A549 (cell line): ENCODE results near the gene POM121L2. TPM values are rescaled to one million over a fixed set of nuclear protein-coding genes. Genes with fewer than 3 reads are reported as not detected.

ENCODE experiments used
- ATAC-seq, 2 experiments: fragments of 200-7000 bp in 1 of 2; fragments of >200 bp in 1 of 2; cut with Nextera tagmentation in 1 of 2; cut with Tn5 transposase in 1 of 2; 3 replicates each; pipeline versions ENCODE4 v1.8.0 to v1.9.1; 2018 to 2020; ENCODE audit warnings: mild to moderate bottlenecking in 1 of 2, moderate library complexity in 1 of 2
- CTCF ChIA-PET: fragments of 300-600 bp; sonication (Branson Sonifier 250); formaldehyde crosslinking; extraction: SDS; loops from one replicate; lab custom pipeline; 2021; ENCODE audit warnings: antibody characterized with exemption, inconsistent platforms; lab: Yijun Ruan, JAX
- POLR2A ChIA-PET: fragments of 350-600 bp; formaldehyde crosslinking; extraction: SDS; loops from one replicate; lab custom pipeline; 2021; ENCODE audit warnings: antibody characterized with exemption, inconsistent platforms; lab: Yijun Ruan, JAX
- DNase-seq, 2 experiments: peaks; one replicate each; pipeline versions ENCODE4 v3.0.0 to v3.0.0-alpha.2; 2011 to 2016; ENCODE audit warnings: low read depth in 1 of 2, low spot score in 1 of 2
- FAIRE-seq: peaks from 2 replicates; lab custom pipeline; 2011; peaks lifted over from hg19 to GRCh38; lab: Jason Lieb, UNC
- H3K27ac ChIP-seq, 2 experiments: fragments of >200 bp; sonication (Bioruptor Twin); formaldehyde crosslinking; 3 replicates each; pipeline ENCODE4 v1.5.1; 2016 to 2017
- H3K4me1 ChIP-seq: fragments of >200 bp; sonication (Bioruptor Twin); formaldehyde crosslinking; 3 replicates; pipeline ENCODE4 v1.6.1; 2016
- H3K4me2 ChIP-seq: fragments of >200 bp; sonication (Bioruptor Twin); formaldehyde crosslinking; 3 replicates; pipeline ENCODE4 v1.6.1; 2016
- H3K4me3 ChIP-seq: fragments of >200 bp; sonication (Bioruptor Twin); formaldehyde crosslinking; 3 replicates; pipeline ENCODE4 v1.5.1; 2016
- H3K9me3 ChIP-seq: fragments of >200 bp; sonication (Bioruptor Twin); formaldehyde crosslinking; 3 replicates; pipeline ENCODE4 v1.6.1; 2016
- ATOH8 ChIP-seq: fragments of 250-450 bp; sonication (Bioruptor Pico); IDR thresholded peaks from 2 replicates; pipeline ENCODE4 v1.5.0; 2020; ENCODE audit warnings: low read depth, mild to moderate bottlenecking, moderate library complexity
- BCL3 ChIP-seq: fragments of >200 bp; sonication (Bioruptor Twin); formaldehyde crosslinking; IDR thresholded peaks from 3 replicates; pipeline ENCODE4 v1.6.1; 2016
- BHLHE40 ChIP-seq: IDR thresholded peaks from 2 replicates; pipeline ENCODE4 v1.6.1; 2012; ENCODE audit warnings: low read depth, low read length, inconsistent platforms
- CEBPB ChIP-seq, 2 experiments: fragments of >200 bp in 1 of 2; sonication (Bioruptor Twin) in 1 of 2; formaldehyde crosslinking in 1 of 2; IDR thresholded peaks; 2 replicates each; pipeline ENCODE4 v1.6.1; 2012 to 2016
- FOXS1 ChIP-seq: fragments of 250-450 bp; sonication (Bioruptor Pico); IDR thresholded peaks from 2 replicates; pipeline ENCODE4 v1.5.0; 2020; ENCODE audit warnings: mild to moderate bottlenecking, moderate library complexity
- GATA3 ChIP-seq: IDR thresholded peaks from 2 replicates; pipeline ENCODE4 v1.6.1; 2012; ENCODE audit warnings: borderline replicate concordance
- JUN ChIP-seq, 2 experiments: fragments of >200 bp; sonication (Bioruptor Twin); formaldehyde crosslinking; IDR thresholded peaks; 2 replicates in 1 of 2; 3 replicates in 1 of 2; pipeline ENCODE4 v1.6.1; 2016 to 2017
- JUNB ChIP-seq: fragments of >200 bp; sonication (Bioruptor Twin); formaldehyde crosslinking; IDR thresholded peaks from 2 replicates; pipeline ENCODE4 v1.6.1; 2016
- MAX ChIP-seq: IDR thresholded peaks from 2 replicates; pipeline ENCODE4 v1.6.1; 2012
- MYC ChIP-seq: IDR thresholded peaks from 2 replicates; pipeline ENCODE4 v1.6.1; 2012; ENCODE audit warnings: mild to moderate bottlenecking, inconsistent platforms, low read length, improper control_type of control experiment, borderline replicate concordance
- NFE2L2 ChIP-seq: fragments of 150-350 bp; conservative IDR thresholded peaks from 2 replicates; pipeline ENCODE4 v1.6.1; 2014; ENCODE audit warnings: low read length
- NR3C1 ChIP-seq: fragments of >200 bp; sonication (Bioruptor Twin); formaldehyde crosslinking; IDR thresholded peaks from 3 replicates; pipeline ENCODE4 v1.6.1; 2017
- PBX3 ChIP-seq: IDR thresholded peaks from 2 replicates; pipeline ENCODE4 v1.6.1; 2012
- POLR2A ChIP-seq: IDR thresholded peaks from 2 replicates; pipeline ENCODE4 v1.6.1; 2012; ENCODE audit warnings: mild to moderate bottlenecking, low read length
- POLR2AphosphoS2 ChIP-seq: conservative IDR thresholded peaks from 2 replicates; pipeline ENCODE4 v1.6.1; 2012; ENCODE audit warnings: low read length, improper control_type of control experiment, inconsistent platforms
- RCOR1 ChIP-seq: fragments of 150-350 bp; IDR thresholded peaks from 2 replicates; pipeline ENCODE4 v1.6.1; 2014; ENCODE audit warnings: antibody characterized with exemption, low read length, low read depth
- TP53 ChIP-seq: fragments of 250-450 bp; sonication (Bioruptor Pico); IDR thresholded peaks from 2 replicates; pipeline ENCODE4 v1.5.0; 2021; ENCODE audit warnings: mild to moderate bottlenecking, moderate library complexity
- WGBS: methylation state at CpG from one replicate; pipeline ENCODE4 v1.1.6; 2017; ENCODE audit errors: missing lambda C conversion rate; 5-methylcytosine and 5-hydroxymethylcytosine counted together
- polyA plus RNA-seq, 4 experiments: library from polyadenylated mRNA; depleted of rRNA in 3 of 4; stranded (reverse); fragments of >200 nt; fragmentation: RNase III in 1 of 4; extraction: RNeasy Plus Mini Kit Qiagen cat#74134 plus additional on column Dnase treatment in 1 of 4; gene quantifications; 2 replicates in 3 of 4; 3 replicates in 1 of 4; pipeline ENCODE4 v1.2.3, GENCODE V29; 2011 to 2017
- TF ChIP-seq, protein P1 (sequence below): fragments of 150-350 bp; IDR thresholded peaks from 2 replicates; pipeline ENCODE4 v1.6.1; 2014; ENCODE audit warnings: low read depth, mild to moderate bottlenecking, low read length
- TF ChIP-seq, protein P2 (sequence below): fragments of 200-600 bp; sonication (generic); IDR thresholded peaks from 2 replicates; pipeline ENCODE4 v1.6.1; 2016; ENCODE audit warnings: antibody characterized with exemption, mild to moderate bottlenecking, moderate library complexity

Gene POM121L2
- polyA plus RNA-seq, 2 of the 4 experiments (the other 2 are of a cell fraction) = 0.09 TPM; not detected in 1

DNA sequence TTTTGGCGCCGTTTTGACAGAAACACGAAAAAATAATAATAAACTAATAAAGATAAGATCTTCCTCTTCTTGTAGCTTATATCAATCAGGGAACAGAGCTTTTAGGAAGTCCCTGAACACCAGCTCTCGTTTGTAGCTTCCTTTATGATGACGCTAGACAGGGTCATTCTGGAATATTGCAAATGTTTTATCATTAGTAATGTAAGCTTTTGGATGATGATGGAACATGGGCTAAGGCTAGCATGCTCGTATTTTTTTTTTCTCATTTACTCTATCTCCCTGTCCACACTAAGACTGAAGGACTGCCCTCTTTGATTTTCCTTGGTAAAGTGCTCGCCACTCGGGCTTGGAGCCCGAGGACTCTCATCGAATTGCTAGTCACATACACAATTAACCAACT lies 22.1 kb upstream of the POM121L2 start:
- ChIA-PET CTCF (interaction anchor here (1.0 to 1.1 kb wide), 2 partner anchors 21 to 43 kb away, joined by 3 to 4 read pairs; no protein-coding TSS in a partner anchor), POLR2A (no interaction called here)
- 71% methylated on average over 10 of the region's 10 CpGs for WGBS
- H3K4me3 ChIP-seq = 0 out of 3 replicates have a peak overlapping the region, but pooled peaks have one; percentile 44
- TF ChIP-seq TP53 (no peak), POLR2AphosphoS2 (no peak), FOXS1 (CRISPR knock-in tag) (no peak), MAX (no peak), NR3C1 (no peak), NFE2L2 (no peak), JUNB (no peak), POLR2A (no peak), ATOH8 (CRISPR knock-in tag) (no peak), PBX3 (no peak)
- TF ChIP-seq, protein P1, sequence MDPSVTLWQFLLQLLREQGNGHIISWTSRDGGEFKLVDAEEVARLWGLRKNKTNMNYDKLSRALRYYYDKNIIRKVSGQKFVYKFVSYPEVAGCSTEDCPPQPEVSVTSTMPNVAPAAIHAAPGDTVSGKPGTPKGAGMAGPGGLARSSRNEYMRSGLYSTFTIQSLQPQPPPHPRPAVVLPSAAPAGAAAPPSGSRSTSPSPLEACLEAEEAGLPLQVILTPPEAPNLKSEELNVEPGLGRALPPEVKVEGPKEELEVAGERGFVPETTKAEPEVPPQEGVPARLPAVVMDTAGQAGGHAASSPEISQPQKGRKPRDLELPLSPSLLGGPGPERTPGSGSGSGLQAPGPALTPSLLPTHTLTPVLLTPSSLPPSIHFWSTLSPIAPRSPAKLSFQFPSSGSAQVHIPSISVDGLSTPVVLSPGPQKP = no peak
- ATAC-seq (no peak; a peak in 1 of 6 replicates), FAIRE-seq (no peak), DNase-seq (no peak)
- H3K4me2 ChIP-seq = peak overlapping the region; percentile 62
- no peaks in the 10 kb centered on the region for H3K4me1 ChIP-seq
- H3K9me3 ChIP-seq = no peaks in the 10 kb centered on the region
- no peak overlapping the region for H3K27ac ChIP-seq

GRCh38 chr6:27333642-27334040 lies 21.6 kb upstream of the POM121L2 start:
- no peaks in the 10 kb centered on the region for H3K4me1 ChIP-seq
- no peak overlapping the region for H3K27ac ChIP-seq
- no peak for ATAC-seq
- no peak for FAIRE-seq
- no peaks in the 10 kb centered on the region for H3K9me3 ChIP-seq
- H3K4me2 ChIP-seq = peak overlapping the region; percentile 62
- POLR2A ChIA-PET = no interaction called here
- CTCF ChIA-PET = interaction anchor here (1.0 to 1.1 kb wide), 2 partner anchors 21 to 42 kb away, joined by 3 to 4 read pairs; no protein-coding TSS in a partner anchor
- DNase-seq = no peak
- peak overlapping the region; percentile 44 for H3K4me3 ChIP-seq
- WGBS = 61% methylated on average over 3 of the region's 3 CpGs
- TF ChIP-seq TP53 = no peak
- no peak for TF ChIP-seq BCL3
- TF ChIP-seq, protein P2, sequence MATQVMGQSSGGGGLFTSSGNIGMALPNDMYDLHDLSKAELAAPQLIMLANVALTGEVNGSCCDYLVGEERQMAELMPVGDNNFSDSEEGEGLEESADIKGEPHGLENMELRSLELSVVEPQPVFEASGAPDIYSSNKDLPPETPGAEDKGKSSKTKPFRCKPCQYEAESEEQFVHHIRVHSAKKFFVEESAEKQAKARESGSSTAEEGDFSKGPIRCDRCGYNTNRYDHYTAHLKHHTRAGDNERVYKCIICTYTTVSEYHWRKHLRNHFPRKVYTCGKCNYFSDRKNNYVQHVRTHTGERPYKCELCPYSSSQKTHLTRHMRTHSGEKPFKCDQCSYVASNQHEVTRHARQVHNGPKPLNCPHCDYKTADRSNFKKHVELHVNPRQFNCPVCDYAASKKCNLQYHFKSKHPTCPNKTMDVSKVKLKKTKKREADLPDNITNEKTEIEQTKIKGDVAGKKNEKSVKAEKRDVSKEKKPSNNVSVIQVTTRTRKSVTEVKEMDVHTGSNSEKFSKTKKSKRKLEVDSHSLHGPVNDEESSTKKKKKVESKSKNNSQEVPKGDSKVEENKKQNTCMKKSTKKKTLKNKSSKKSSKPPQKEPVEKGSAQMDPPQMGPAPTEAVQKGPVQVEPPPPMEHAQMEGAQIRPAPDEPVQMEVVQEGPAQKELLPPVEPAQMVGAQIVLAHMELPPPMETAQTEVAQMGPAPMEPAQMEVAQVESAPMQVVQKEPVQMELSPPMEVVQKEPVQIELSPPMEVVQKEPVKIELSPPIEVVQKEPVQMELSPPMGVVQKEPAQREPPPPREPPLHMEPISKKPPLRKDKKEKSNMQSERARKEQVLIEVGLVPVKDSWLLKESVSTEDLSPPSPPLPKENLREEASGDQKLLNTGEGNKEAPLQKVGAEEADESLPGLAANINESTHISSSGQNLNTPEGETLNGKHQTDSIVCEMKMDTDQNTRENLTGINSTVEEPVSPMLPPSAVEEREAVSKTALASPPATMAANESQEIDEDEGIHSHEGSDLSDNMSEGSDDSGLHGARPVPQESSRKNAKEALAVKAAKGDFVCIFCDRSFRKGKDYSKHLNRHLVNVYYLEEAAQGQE = no peak
- no peak for TF ChIP-seq JUN (IDR thresholded peaks at IDR 0.05)
- TF ChIP-seq BHLHE40 = no peak
- no peak for TF ChIP-seq GATA3
- TF ChIP-seq CEBPB (IDR thresholded peaks at IDR 0.05) = no peak
- TF ChIP-seq RCOR1 = no peak
- TF ChIP-seq MYC = no peak
- TF ChIP-seq, all 56 proteins: peak for 0
